B cell (primary cell): ENCODE measurements around the gene FRMPD2.

ENCODE experiments used
- EZH2 ChIP-seq: IDR thresholded peaks from 2 replicates; pipeline ENCODE4 v1.6.1; 2012; ENCODE audit warnings: borderline replicate concordance, low read depth, mild to moderate bottlenecking, moderate library complexity, low read length; ENCODE audit not compliant: insufficient read depth, poor library complexity, severe bottlenecking
- TF ChIP-seq, protein P1 (sequence below): fragments of 200-600 bp; IDR thresholded peaks from one replicate; pipeline ENCODE4 v1.8.0; 2022; ENCODE audit warnings: antibody characterized with exemption, mild to moderate bottlenecking

DNA sequence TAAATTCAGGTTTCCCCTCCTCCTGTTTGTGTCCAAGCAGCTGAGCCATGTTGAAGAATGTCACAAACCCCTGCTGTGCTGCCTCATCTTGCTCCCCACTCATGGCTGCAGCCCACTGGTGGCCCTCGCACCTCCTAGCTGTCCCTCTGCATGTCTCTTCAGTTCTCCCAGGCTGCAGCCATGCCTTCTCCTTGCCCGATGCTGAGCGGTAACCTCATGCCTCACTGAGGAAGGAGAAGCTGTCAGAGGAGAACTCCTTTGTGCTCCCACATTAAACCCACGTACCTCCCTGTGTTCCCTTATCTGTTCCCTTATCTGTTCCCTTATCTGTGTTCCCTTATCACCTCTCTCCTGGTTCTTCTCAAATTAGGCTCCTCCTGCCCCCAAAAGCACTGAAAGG, 10.3 kb upstream of the FRMPD2 start:
- TF ChIP-seq, protein P1, sequence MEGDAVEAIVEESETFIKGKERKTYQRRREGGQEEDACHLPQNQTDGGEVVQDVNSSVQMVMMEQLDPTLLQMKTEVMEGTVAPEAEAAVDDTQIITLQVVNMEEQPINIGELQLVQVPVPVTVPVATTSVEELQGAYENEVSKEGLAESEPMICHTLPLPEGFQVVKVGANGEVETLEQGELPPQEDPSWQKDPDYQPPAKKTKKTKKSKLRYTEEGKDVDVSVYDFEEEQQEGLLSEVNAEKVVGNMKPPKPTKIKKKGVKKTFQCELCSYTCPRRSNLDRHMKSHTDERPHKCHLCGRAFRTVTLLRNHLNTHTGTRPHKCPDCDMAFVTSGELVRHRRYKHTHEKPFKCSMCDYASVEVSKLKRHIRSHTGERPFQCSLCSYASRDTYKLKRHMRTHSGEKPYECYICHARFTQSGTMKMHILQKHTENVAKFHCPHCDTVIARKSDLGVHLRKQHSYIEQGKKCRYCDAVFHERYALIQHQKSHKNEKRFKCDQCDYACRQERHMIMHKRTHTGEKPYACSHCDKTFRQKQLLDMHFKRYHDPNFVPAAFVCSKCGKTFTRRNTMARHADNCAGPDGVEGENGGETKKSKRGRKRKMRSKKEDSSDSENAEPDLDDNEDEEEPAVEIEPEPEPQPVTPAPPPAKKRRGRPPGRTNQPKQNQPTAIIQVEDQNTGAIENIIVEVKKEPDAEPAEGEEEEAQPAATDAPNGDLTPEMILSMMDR, result no peak
- no peak for TF ChIP-seq EZH2
